HepG2 (cell line): ENCODE data around the gene SPDYE16. TPM values are rescaled to one million over a fixed set of nuclear protein-coding genes. Genes with fewer than 3 reads are reported as not detected.

Experiments used
- ARNT2 ChIP-seq: sonication (generic); formaldehyde crosslinking; IDR thresholded peaks from 2 replicates; pipeline ENCODE4 v1.8.0; 2022; ENCODE audit warnings: mild to moderate bottlenecking, low read depth, missing genetic modification reagents, moderate library complexity
- FOXO1 ChIP-seq: sonication (generic); formaldehyde crosslinking; IDR thresholded peaks from 2 replicates; pipeline ENCODE4 v1.4.0; 2020; ENCODE audit warnings: missing genetic modification reagents
- HOXD1 ChIP-seq: sonication (generic); formaldehyde crosslinking; IDR thresholded peaks from 2 replicates; pipeline ENCODE4 v1.5.0; 2020; ENCODE audit warnings: missing genetic modification reagents
- NFE2L2 ChIP-seq: fragments of 150-350 bp; IDR thresholded peaks from 2 replicates; pipeline ENCODE4 v1.6.1; 2014; ENCODE audit warnings: low read length
- RBFOX2 ChIP-seq: fragments of 200-400 bp; formaldehyde crosslinking; IDR thresholded peaks from 2 replicates; pipeline ENCODE4 v1.6.1; 2017; ENCODE audit warnings: low read depth, mild to moderate bottlenecking, low read length
- SIX1 ChIP-seq: sonication (generic); formaldehyde crosslinking; IDR thresholded peaks from 2 replicates; pipeline ENCODE4 v1.4.0; 2020; ENCODE audit warnings: missing genetic modification reagents, borderline replicate concordance
- TRIM24 ChIP-seq: sonication (generic); formaldehyde crosslinking; IDR thresholded peaks from 2 replicates; pipeline ENCODE4 v1.8.0; 2022; ENCODE audit warnings: mild to moderate bottlenecking, missing genetic modification reagents
- ZBTB3 ChIP-seq: sonication (generic); formaldehyde crosslinking; IDR thresholded peaks from 2 replicates; pipeline ENCODE4 v1.4.0; 2020; ENCODE audit warnings: low read depth, mild to moderate bottlenecking, moderate library complexity, missing genetic modification reagents, borderline replicate concordance
- ZBTB38 ChIP-seq: sonication (generic); formaldehyde crosslinking; IDR thresholded peaks from 2 replicates; pipeline ENCODE4 v1.5.1; 2020; ENCODE audit warnings: mild to moderate bottlenecking, missing genetic modification reagents
- ZNF430 ChIP-seq: sonication (generic); formaldehyde crosslinking; IDR thresholded peaks from 2 replicates; pipeline ENCODE4 v1.9.0; 2021; ENCODE audit warnings: mild to moderate bottlenecking, missing genetic modification reagents
- ZNF713 ChIP-seq: sonication (generic); formaldehyde crosslinking; IDR thresholded peaks from 2 replicates; pipeline ENCODE4 v1.4.0; 2020; ENCODE audit warnings: mild to moderate bottlenecking, missing genetic modification reagents
- ZNF839 ChIP-seq: sonication (generic); formaldehyde crosslinking; IDR thresholded peaks from 2 replicates; pipeline ENCODE4 v1.4.0; 2020; ENCODE audit warnings: missing genetic modification reagents, mild to moderate bottlenecking, borderline replicate concordance
- polyA plus RNA-seq, 8 experiments: library from polyadenylated mRNA; depleted of rRNA in 3 of 8; stranded (reverse) in 7 of 8; unstranded in 1 of 8; fragments of >200 nt; fragmentation: Illumina TruSeq in 4 of 8; extraction: Trizol in 4 of 8; gene quantifications; 2 replicates each; pipeline versions ENCODE4 v1.2.1 to v1.2.3, GENCODE V29; 2011 to 2016; ENCODE audit warnings: low read depth in 4 of 8, missing spikeins in 1 of 8, mixed read lengths in 1 of 8; ENCODE audit not compliant: insufficient read depth in 1 of 8
- total RNA-seq, 5 experiments: library from RNA; depleted of rRNA; stranded (reverse); fragments of >200 nt; fragmentation: Illumina TruSeq; extraction: Trizol; gene quantifications; 2 replicates each; pipeline ENCODE4 v1.2.3, GENCODE V29; 2016; ENCODE audit warnings: low read depth in 1 of 5
- TF ChIP-seq, protein P1 (sequence below): sonication (generic); formaldehyde crosslinking; IDR thresholded peaks from 2 replicates; pipeline ENCODE4 v1.5.0; 2020; ENCODE audit warnings: mild to moderate bottlenecking, missing genetic modification reagents, borderline replicate concordance
- TF ChIP-seq, protein P2 (sequence below): IDR thresholded peaks from 2 replicates; pipeline ENCODE4 v1.6.1; 2016; ENCODE audit warnings: mild to moderate bottlenecking
- TF ChIP-seq, protein P3 (sequence below): sonication (generic); formaldehyde crosslinking; IDR thresholded peaks from 2 replicates; pipeline ENCODE4 v1.4.0; 2020; ENCODE audit warnings: missing genetic modification reagents
- TF ChIP-seq, protein P4 (sequence below): sonication (generic); formaldehyde crosslinking; IDR thresholded peaks from 2 replicates; pipeline ENCODE4 v1.4.0; 2020; ENCODE audit warnings: mild to moderate bottlenecking, missing genetic modification reagents, borderline replicate concordance
- TF ChIP-seq, protein P5 (sequence below): sonication (generic); formaldehyde crosslinking; IDR thresholded peaks from 2 replicates; pipeline ENCODE4 v1.8.1; 2023; ENCODE audit warnings: missing genetic modification reagents, mild to moderate bottlenecking, borderline replicate concordance
- TF ChIP-seq, protein P6 (sequence below): sonication (generic); formaldehyde crosslinking; IDR thresholded peaks from 2 replicates; pipeline ENCODE4 v1.4.0; 2020; ENCODE audit warnings: missing genetic modification reagents

SPDYE16 gene
- total and polyA plus RNA-seq, 2 of the 13 experiments (the other 11 are each of a cell fraction or from before 2014, with no cell fraction given) = 0.11 TPM; not detected in 1

DNA sequence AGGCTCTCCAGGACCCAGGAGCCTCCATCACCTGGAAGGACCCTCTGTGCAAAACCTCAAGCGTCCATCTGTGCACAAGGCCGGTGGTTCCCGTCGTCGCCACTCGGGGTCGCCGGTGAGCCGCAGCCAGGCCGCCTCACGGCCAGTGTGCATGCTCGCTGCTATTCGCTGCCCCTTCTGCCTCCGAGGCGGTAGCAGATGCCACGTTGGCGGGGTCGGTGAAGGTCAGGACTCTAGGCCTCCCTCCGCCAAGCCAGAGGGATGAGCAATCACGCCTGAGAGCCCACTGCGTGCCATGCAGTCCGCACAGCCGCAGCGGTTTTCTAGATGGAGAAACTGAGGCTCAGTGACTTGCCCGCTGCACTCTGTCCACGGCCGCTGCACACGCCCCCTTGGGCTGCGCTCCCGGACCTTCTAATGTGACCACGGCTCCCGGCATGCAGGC lies 27.1 kb downstream of the SPDYE16 start (continued):
- no peak for TF ChIP-seq ZBTB3 (CRISPR knock-in tag)
- TF ChIP-seq NFE2L2 = no peak
- peak; percentile 69; the same call in 1 of the 2 replicates for TF ChIP-seq ZNF430
- no peak for TF ChIP-seq TRIM24 (CRISPR knock-in tag)
- no peak for TF ChIP-seq ARNT2 (CRISPR knock-in tag)
- peak; percentile 41 for TF ChIP-seq FOXO1 (CRISPR knock-in tag)
- TF ChIP-seq, protein P1, sequence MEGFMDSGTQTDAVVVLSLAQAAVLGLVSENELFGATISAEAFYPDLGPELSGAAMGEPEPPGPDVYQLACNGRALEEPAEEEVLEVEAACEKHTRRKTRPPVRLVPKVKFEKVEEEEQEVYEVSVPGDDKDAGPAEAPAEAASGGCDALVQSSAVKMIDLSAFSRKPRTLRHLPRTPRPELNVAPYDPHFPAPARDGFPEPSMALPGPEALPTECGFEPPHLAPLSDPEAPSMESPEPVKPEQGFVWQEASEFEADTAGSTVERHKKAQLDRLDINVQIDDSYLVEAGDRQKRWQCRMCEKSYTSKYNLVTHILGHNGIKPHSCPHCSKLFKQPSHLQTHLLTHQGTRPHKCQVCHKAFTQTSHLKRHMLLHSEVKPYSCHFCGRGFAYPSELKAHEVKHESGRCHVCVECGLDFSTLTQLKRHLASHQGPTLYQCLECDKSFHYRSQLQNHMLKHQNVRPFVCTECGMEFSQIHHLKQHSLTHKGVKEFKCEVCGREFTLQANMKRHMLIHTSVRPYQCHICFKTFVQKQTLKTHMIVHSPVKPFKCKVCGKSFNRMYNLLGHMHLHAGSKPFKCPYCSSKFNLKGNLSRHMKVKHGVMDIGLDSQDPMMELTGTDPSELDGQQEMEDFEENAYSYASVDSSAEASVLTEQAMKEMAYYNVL (CRISPR knock-in tag) = 0 out of 2 replicates have a peak, but pooled peaks have one; percentile 49
- no peak for TF ChIP-seq SIX1 (CRISPR knock-in tag)
- TF ChIP-seq, protein P2, sequence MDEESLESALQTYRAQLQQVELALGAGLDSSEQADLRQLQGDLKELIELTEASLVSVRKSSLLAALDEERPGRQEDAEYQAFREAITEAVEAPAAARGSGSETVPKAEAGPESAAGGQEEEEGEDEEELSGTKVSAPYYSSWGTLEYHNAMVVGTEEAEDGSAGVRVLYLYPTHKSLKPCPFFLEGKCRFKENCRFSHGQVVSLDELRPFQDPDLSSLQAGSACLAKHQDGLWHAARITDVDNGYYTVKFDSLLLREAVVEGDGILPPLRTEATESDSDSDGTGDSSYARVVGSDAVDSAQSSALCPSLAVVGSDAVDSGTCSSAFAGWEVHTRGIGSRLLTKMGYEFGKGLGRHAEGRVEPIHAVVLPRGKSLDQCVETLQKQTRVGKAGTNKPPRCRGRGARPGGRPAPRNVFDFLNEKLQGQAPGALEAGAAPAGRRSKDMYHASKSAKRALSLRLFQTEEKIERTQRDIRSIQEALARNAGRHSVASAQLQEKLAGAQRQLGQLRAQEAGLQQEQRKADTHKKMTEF (CRISPR knock-in tag) = peak; percentile 66
- TF ChIP-seq HOXD1 (CRISPR knock-in tag) = no peak
- TF ChIP-seq, protein P3, sequence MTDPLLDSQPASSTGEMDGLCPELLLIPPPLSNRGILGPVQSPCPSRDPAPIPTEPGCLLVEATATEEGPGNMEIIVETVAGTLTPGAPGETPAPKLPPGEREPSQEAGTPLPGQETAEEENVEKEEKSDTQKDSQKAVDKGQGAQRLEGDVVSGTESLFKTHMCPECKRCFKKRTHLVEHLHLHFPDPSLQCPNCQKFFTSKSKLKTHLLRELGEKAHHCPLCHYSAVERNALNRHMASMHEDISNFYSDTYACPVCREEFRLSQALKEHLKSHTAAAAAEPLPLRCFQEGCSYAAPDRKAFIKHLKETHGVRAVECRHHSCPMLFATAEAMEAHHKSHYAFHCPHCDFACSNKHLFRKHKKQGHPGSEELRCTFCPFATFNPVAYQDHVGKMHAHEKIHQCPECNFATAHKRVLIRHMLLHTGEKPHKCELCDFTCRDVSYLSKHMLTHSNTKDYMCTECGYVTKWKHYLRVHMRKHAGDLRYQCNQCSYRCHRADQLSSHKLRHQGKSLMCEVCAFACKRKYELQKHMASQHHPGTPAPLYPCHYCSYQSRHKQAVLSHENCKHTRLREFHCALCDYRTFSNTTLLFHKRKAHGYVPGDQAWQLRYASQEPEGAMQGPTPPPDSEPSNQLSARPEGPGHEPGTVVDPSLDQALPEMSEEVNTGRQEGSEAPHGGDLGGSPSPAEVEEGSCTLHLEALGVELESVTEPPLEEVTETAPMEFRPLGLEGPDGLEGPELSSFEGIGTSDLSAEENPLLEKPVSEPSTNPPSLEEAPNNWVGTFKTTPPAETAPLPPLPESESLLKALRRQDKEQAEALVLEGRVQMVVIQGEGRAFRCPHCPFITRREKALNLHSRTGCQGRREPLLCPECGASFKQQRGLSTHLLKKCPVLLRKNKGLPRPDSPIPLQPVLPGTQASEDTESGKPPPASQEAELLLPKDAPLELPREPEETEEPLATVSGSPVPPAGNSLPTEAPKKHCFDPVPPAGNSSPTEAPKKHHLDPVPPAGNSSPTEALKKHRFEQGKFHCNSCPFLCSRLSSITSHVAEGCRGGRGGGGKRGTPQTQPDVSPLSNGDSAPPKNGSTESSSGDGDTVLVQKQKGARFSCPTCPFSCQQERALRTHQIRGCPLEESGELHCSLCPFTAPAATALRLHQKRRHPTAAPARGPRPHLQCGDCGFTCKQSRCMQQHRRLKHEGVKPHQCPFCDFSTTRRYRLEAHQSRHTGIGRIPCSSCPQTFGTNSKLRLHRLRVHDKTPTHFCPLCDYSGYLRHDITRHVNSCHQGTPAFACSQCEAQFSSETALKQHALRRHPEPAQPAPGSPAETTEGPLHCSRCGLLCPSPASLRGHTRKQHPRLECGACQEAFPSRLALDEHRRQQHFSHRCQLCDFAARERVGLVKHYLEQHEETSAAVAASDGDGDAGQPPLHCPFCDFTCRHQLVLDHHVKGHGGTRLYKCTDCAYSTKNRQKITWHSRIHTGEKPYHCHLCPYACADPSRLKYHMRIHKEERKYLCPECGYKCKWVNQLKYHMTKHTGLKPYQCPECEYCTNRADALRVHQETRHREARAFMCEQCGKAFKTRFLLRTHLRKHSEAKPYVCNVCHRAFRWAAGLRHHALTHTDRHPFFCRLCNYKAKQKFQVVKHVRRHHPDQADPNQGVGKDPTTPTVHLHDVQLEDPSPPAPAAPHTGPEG (CRISPR knock-in tag) = 0 out of 2 replicates have a peak, but pooled peaks have one; percentile 57
- 0 out of 2 replicates have a peak, but pooled peaks have one; percentile 34 for TF ChIP-seq RBFOX2
- peak; percentile 80; the same call in 1 of the 2 replicates for TF ChIP-seq ZNF839 (CRISPR knock-in tag)
- TF ChIP-seq ZNF713 (CRISPR knock-in tag) = peak; percentile 73; the same call in 1 of the 2 replicates
- TF ChIP-seq, protein P4, sequence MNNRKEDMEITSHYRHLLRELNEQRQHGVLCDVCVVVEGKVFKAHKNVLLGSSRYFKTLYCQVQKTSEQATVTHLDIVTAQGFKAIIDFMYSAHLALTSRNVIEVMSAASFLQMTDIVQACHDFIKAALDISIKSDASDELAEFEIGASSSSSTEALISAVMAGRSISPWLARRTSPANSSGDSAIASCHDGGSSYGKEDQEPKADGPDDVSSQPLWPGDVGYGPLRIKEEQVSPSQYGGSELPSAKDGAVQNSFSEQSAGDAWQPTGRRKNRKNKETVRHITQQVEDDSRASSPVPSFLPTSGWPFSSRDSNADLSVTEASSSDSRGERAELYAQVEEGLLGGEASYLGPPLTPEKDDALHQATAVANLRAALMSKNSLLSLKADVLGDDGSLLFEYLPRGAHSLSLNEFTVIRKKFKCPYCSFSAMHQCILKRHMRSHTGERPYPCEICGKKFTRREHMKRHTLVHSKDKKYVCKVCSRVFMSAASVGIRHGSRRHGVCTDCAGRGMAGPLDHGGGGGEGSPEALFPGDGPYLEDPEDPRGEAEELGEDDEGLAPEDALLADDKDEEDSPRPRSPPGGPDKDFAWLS (CRISPR knock-in tag) = no peak
- TF ChIP-seq, protein P5, sequence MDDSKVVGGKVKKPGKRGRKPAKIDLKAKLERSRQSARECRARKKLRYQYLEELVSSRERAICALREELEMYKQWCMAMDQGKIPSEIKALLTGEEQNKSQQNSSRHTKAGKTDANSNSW (CRISPR knock-in tag) = no peak
- TF ChIP-seq, protein P6, sequence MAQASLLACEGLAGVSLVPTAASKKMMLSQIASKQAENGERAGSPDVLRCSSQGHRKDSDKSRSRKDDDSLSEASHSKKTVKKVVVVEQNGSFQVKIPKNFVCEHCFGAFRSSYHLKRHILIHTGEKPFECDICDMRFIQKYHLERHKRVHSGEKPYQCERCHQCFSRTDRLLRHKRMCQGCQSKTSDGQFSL = no peak
- TF ChIP-seq ZBTB38 (CRISPR knock-in tag) = peak; percentile 85
